A549 (cell line): ENCODE results near the gene SLC35B4. TPM values are rescaled to one million over a fixed set of nuclear protein-coding genes. Genes with fewer than 3 reads are reported as not detected.

Experiments used
- ATAC-seq, 2 experiments: fragments of 200-7000 bp in 1 of 2; fragments of >200 bp in 1 of 2; cut with Nextera tagmentation in 1 of 2; cut with Tn5 transposase in 1 of 2; 3 replicates each; pipeline versions ENCODE4 v1.8.0 to v1.9.1; 2018 to 2020; ENCODE audit warnings: mild to moderate bottlenecking in 1 of 2, moderate library complexity in 1 of 2
- CTCF ChIA-PET: fragments of 300-600 bp; sonication (Branson Sonifier 250); formaldehyde crosslinking; extraction: SDS; loops from one replicate; lab custom pipeline; 2021; ENCODE audit warnings: antibody characterized with exemption, inconsistent platforms; lab: Yijun Ruan, JAX
- POLR2A ChIA-PET: fragments of 350-600 bp; formaldehyde crosslinking; extraction: SDS; loops from one replicate; lab custom pipeline; 2021; ENCODE audit warnings: antibody characterized with exemption, inconsistent platforms; lab: Yijun Ruan, JAX
- DNase-seq, 2 experiments: peaks; one replicate each; pipeline versions ENCODE4 v3.0.0 to v3.0.0-alpha.2; 2011 to 2016; ENCODE audit warnings: low read depth in 1 of 2, low spot score in 1 of 2
- FAIRE-seq: peaks from 2 replicates; lab custom pipeline; 2011; peaks lifted over from hg19 to GRCh38; lab: Jason Lieb, UNC
- H3K27ac ChIP-seq, 2 experiments: fragments of >200 bp; sonication (Bioruptor Twin); formaldehyde crosslinking; 3 replicates each; pipeline ENCODE4 v1.5.1; 2016 to 2017
- H3K4me1 ChIP-seq: fragments of >200 bp; sonication (Bioruptor Twin); formaldehyde crosslinking; 3 replicates; pipeline ENCODE4 v1.6.1; 2016
- H3K4me2 ChIP-seq: fragments of >200 bp; sonication (Bioruptor Twin); formaldehyde crosslinking; 3 replicates; pipeline ENCODE4 v1.6.1; 2016
- H3K4me3 ChIP-seq: fragments of >200 bp; sonication (Bioruptor Twin); formaldehyde crosslinking; 3 replicates; pipeline ENCODE4 v1.5.1; 2016
- H3K9me3 ChIP-seq: fragments of >200 bp; sonication (Bioruptor Twin); formaldehyde crosslinking; 3 replicates; pipeline ENCODE4 v1.6.1; 2016
- BCL3 ChIP-seq: fragments of >200 bp; sonication (Bioruptor Twin); formaldehyde crosslinking; IDR thresholded peaks from 3 replicates; pipeline ENCODE4 v1.6.1; 2016
- BHLHE40 ChIP-seq: IDR thresholded peaks from 2 replicates; pipeline ENCODE4 v1.6.1; 2012; ENCODE audit warnings: low read depth, low read length, inconsistent platforms
- CHD2 ChIP-seq: fragments of 150-350 bp; IDR thresholded peaks from 2 replicates; pipeline ENCODE4 v1.6.1; 2014; ENCODE audit warnings: low read length; ENCODE audit not compliant: partially characterized antibody
- CTCF ChIP-seq: fragments of >200 bp; sonication (Bioruptor Twin); formaldehyde crosslinking; IDR thresholded peaks from 3 replicates; pipeline ENCODE4 v1.5.1; 2016
- ESRRA ChIP-seq: fragments of 150-350 bp; IDR thresholded peaks from 2 replicates; pipeline ENCODE4 v1.6.1; 2014; ENCODE audit warnings: mild to moderate bottlenecking, low read length, borderline replicate concordance
- GATA3 ChIP-seq: IDR thresholded peaks from 2 replicates; pipeline ENCODE4 v1.6.1; 2012; ENCODE audit warnings: borderline replicate concordance
- HDAC2 ChIP-seq: fragments of 200-600 bp; sonication (generic); IDR thresholded peaks from 2 replicates; pipeline ENCODE4 v1.6.1; 2016
- HOXB13 ChIP-seq: fragments of 250-450 bp; sonication (Bioruptor Pico); IDR thresholded peaks from 2 replicates; pipeline ENCODE4 v1.5.0; 2020; ENCODE audit warnings: low read depth, mild to moderate bottlenecking, moderate library complexity
- MAFK ChIP-seq: fragments of 450-650 bp; IDR thresholded peaks from 2 replicates; pipeline ENCODE4 v1.6.1; 2014; ENCODE audit not compliant: partially characterized antibody
- MAX ChIP-seq: IDR thresholded peaks from 2 replicates; pipeline ENCODE4 v1.6.1; 2012
- NPAS2 ChIP-seq: fragments of 250-450 bp; sonication (Bioruptor Pico); IDR thresholded peaks from 2 replicates; pipeline ENCODE4 v1.8.0; 2022; ENCODE audit warnings: mild to moderate bottlenecking, moderate library complexity, borderline replicate concordance
- POLR2A ChIP-seq: IDR thresholded peaks from 2 replicates; pipeline ENCODE4 v1.6.1; 2012; ENCODE audit warnings: mild to moderate bottlenecking, low read length
- RAD21 ChIP-seq, 2 experiments: fragments of >200 bp in 1 of 2; sonication (Bioruptor Twin) in 1 of 2; formaldehyde crosslinking in 1 of 2; IDR thresholded peaks in 1 of 2; conservative IDR thresholded peaks in 1 of 2; 2 replicates in 1 of 2; 3 replicates in 1 of 2; pipeline ENCODE4 v1.6.1; 2012 to 2018; ENCODE audit warnings: inconsistent platforms in 1 of 2
- RCOR1 ChIP-seq: fragments of 150-350 bp; IDR thresholded peaks from 2 replicates; pipeline ENCODE4 v1.6.1; 2014; ENCODE audit warnings: antibody characterized with exemption, low read length, low read depth
- SMC3 ChIP-seq: fragments of >200 bp; sonication (Bioruptor Twin); formaldehyde crosslinking; IDR thresholded peaks from 3 replicates; pipeline ENCODE4 v1.6.1; 2018; ENCODE audit warnings: inconsistent platforms
- SREBF2 ChIP-seq: fragments of 450-650 bp; IDR thresholded peaks from 2 replicates; pipeline ENCODE4 v1.6.1; 2014; ENCODE audit warnings: mild to moderate bottlenecking, moderate library complexity
- TFCP2L1 ChIP-seq: fragments of 250-450 bp; sonication (Bioruptor Pico); IDR thresholded peaks from 2 replicates; pipeline ENCODE4 v1.5.0; 2021; ENCODE audit warnings: mild to moderate bottlenecking
- USF2 ChIP-seq: fragments of 450-650 bp; IDR thresholded peaks from 2 replicates; pipeline ENCODE4 v1.6.1; 2014; ENCODE audit warnings: antibody characterized with exemption
- ZC3H11A ChIP-seq: fragments of 450-650 bp; IDR thresholded peaks from 2 replicates; pipeline ENCODE4 v1.6.1; 2014; ENCODE audit warnings: antibody characterized with exemption, mild to moderate bottlenecking
- ZNF302 ChIP-seq: fragments of 250-450 bp; sonication (Bioruptor Pico); IDR thresholded peaks from 2 replicates; pipeline ENCODE4 v1.9.0; 2021; ENCODE audit warnings: inconsistent platforms, mild to moderate bottlenecking, moderate library complexity
- WGBS: methylation state at CpG from one replicate; pipeline ENCODE4 v1.1.6; 2017; ENCODE audit errors: missing lambda C conversion rate; 5-methylcytosine and 5-hydroxymethylcytosine counted together
- polyA plus RNA-seq, 4 experiments: library from polyadenylated mRNA; depleted of rRNA in 3 of 4; stranded (reverse); fragments of >200 nt; fragmentation: RNase III in 1 of 4; extraction: RNeasy Plus Mini Kit Qiagen cat#74134 plus additional on column Dnase treatment in 1 of 4; gene quantifications; 2 replicates in 3 of 4; 3 replicates in 1 of 4; pipeline ENCODE4 v1.2.3, GENCODE V29; 2011 to 2017

The SLC35B4 gene
- polyA plus RNA-seq, 2 of the 4 experiments (the other 2 are of a cell fraction), result 32.8 to 73.0 TPM

GRCh38 chr7:134327896-134328295 is 11.2 kb upstream of the SLC35B4 start:
- ATAC-seq, result peak; percentile 52 to 96; a peak in 4 of 6 replicates
- Histone ChIP-seq H3K4me1 (no peaks in the 10 kb centered on the region), H3K4me2 (no peak overlapping the region), H3K4me3 (no peak overlapping the region), H3K27ac (no peak overlapping the region), H3K9me3 (no peaks in the 10 kb centered on the region)
- ChIA-PET POLR2A (no interaction called here), CTCF (interaction anchor here (0.6 to 3.9 kb wide), 13 partner anchors 11 to 362 kb away, joined by 3 to 23 read pairs (median 5); partner anchors contain the start of gene SLC35B4)
- DNase-seq, result peak; percentile 71 to 87
- peak; percentile 98 for FAIRE-seq
- WGBS, result 42% methylated on average over 7 of the region's 7 CpGs
- TF ChIP-seq RAD21 (conservative IDR thresholded peaks at IDR 0.05 in 1 of 2, IDR thresholded peaks at IDR 0.05 in 1 of 2) (peak; percentile 72 to 88), CTCF (peak; percentile 61), GATA3 (no peak), ZNF302 (no peak), TFCP2L1 (CRISPR knock-in tag) (no peak), SMC3 (peak; percentile 46; the same call in 2 of the 3 replicates), HOXB13 (no peak)

GRCh38 chr7:134324107-134324506 is 7.4 kb upstream of the SLC35B4 start:
- no peaks in the 10 kb centered on the region for H3K9me3 ChIP-seq
- no peak for FAIRE-seq
- 52% methylated on average over 2 of the region's 2 CpGs for WGBS
- CTCF ChIA-PET, result no interaction called here
- no peak overlapping the region for H3K4me3 ChIP-seq
- DNase-seq, result no peak
- POLR2A ChIA-PET, result no interaction called here
- H3K4me1 ChIP-seq, result no peaks in the 10 kb centered on the region
- TF ChIP-seq TFCP2L1 (CRISPR knock-in tag), result no peak
- TF ChIP-seq ESRRA, result no peak
- no peak overlapping the region for H3K27ac ChIP-seq
- ATAC-seq, result no peak
- H3K4me2 ChIP-seq, result no peak overlapping the region

GRCh38 chr7:134320201-134320600 is 3.5 kb upstream of the SLC35B4 start:
- H3K4me3 ChIP-seq, result no peak overlapping the region
- FAIRE-seq, result peak; percentile 68
- no peak for DNase-seq
- H3K4me2 ChIP-seq, result no peak overlapping the region
- TF ChIP-seq POLR2A, result no peak
- no peak for TF ChIP-seq BCL3
- no peak for TF ChIP-seq BHLHE40
- TF ChIP-seq NPAS2 (CRISPR knock-in tag), result no peak
- no peak for TF ChIP-seq RCOR1
- TF ChIP-seq MAX, result no peak
- no peak for TF ChIP-seq MAFK
- TF ChIP-seq ZC3H11A, result no peak
- no peak for TF ChIP-seq GATA3
- no peak for TF ChIP-seq SREBF2
- TF ChIP-seq HOXB13, result no peak
- no peak for TF ChIP-seq CHD2
- no peak for TF ChIP-seq USF2
- no peak for TF ChIP-seq HDAC2
- no peak for ATAC-seq
- POLR2A ChIA-PET, result no interaction called here
- no peaks in the 10 kb centered on the region for H3K9me3 ChIP-seq
- CTCF ChIA-PET, result interaction anchor here (1.2 to 1.4 kb wide), 2 partner anchors 10 to 31 kb away, joined by 3 to 4 read pairs; no protein-coding TSS in a partner anchor
- peaks cover 12% of the 10 kb centered on the region for H3K4me1 ChIP-seq
- 37% methylated on average over 5 of the region's 5 CpGs for WGBS
- H3K27ac ChIP-seq, result no peak overlapping the region
